Measurements from ENCODE around the gene AGPS. TPM values are rescaled to one million over a fixed set of nuclear protein-coding genes. Genes with fewer than 3 reads are reported as not detected.

Gene AGPS
- total RNA-seq, 2 donors from 2014 or later, result 64.8 to 102 TPM

GRCh38 chr2:177460973-177461585 is 68.5 kb downstream of the AGPS start:
- no peak overlapping the region for H3K4me3 ChIP-seq
- TF ChIP-seq CTCF (IDR thresholded peaks at IDR 0.05), result no peak
- intact Hi-C loops (cut with DNase I), result no loop called here
- no peak for DNase-seq
- no peaks in the 10 kb centered on the region for H3K4me1 ChIP-seq
- H3K9me3 ChIP-seq, result no peaks in the 10 kb centered on the region
- H3K9ac ChIP-seq (ENCODE audit: low read depth in 2 of 2, low read length in 2 of 2), result no peak overlapping the region
- H3K27me3 ChIP-seq, result no peaks in the 10 kb centered on the region
- no peaks in the 10 kb centered on the region for H3K36me3 ChIP-seq
- H3K27ac ChIP-seq, result no peak overlapping the region

- Histone ChIP-seq H3K4me1 (no peaks in the 10 kb centered on the region), H3K9me3 (no peaks in the 10 kb centered on the region), H3K4me3 (no peak overlapping the region), H3K9ac (ENCODE audit: low read depth in 2 of 2, low read length in 2 of 2) (no peak overlapping the region), H3K27me3 (no peaks in the 10 kb centered on the region), H3K27ac (no peak overlapping the region), H3K36me3 (no peaks in the 10 kb centered on the region)
- no peak for TF ChIP-seq CTCF (IDR thresholded peaks at IDR 0.05)
- intact Hi-C loops (cut with DNase I), result no loop called here
- DNase-seq, result no peak
These were observed 72.0 kb downstream of the AGPS start for GRCh38 chr2:177464549-177464948.

- H3K4me3 ChIP-seq, result no peak overlapping the region
- no peak for DNase-seq
- no peak for TF ChIP-seq CTCF (IDR thresholded peaks at IDR 0.05)
These were observed 73.0 kb downstream of the AGPS start for GRCh38 chr2:177465400-177466138.

GRCh38 chr2:177466337-177467195 is 74.0 kb downstream of the AGPS start:
- intact Hi-C loops (cut with DNase I), result no loop called here
- no peak overlapping the region for H3K9ac ChIP-seq (ENCODE audit: low read depth in 2 of 2, low read length in 2 of 2)
- H3K9me3 ChIP-seq, result no peaks in the 10 kb centered on the region
- no peak overlapping the region for H3K4me3 ChIP-seq
- H3K4me1 ChIP-seq, result no peaks in the 10 kb centered on the region
- no peak overlapping the region for H3K27ac ChIP-seq
- no peaks in the 10 kb centered on the region for H3K27me3 ChIP-seq
- no peak for TF ChIP-seq CTCF (IDR thresholded peaks at IDR 0.05)
- H3K36me3 ChIP-seq, result no peaks in the 10 kb centered on the region
- no peak for DNase-seq

More at GRCh38 chr2:177465400-177466138, 73.0 kb downstream of the AGPS start:
- no peaks in the 10 kb centered on the region for H3K9me3 ChIP-seq
- no peaks in the 10 kb centered on the region for H3K36me3 ChIP-seq
- no peaks in the 10 kb centered on the region for H3K4me1 ChIP-seq
- intact Hi-C loops (cut with DNase I), result no loop called here
- H3K9ac ChIP-seq (ENCODE audit: low read depth in 2 of 2, low read length in 2 of 2), result no peak overlapping the region
- no peak overlapping the region for H3K27ac ChIP-seq
- no peaks in the 10 kb centered on the region for H3K27me3 ChIP-seq

- Histone ChIP-seq H3K4me1 (no peaks in the 10 kb centered on the region), H3K36me3 (no peaks in the 10 kb centered on the region), H3K9ac (ENCODE audit: low read depth in 2 of 2, low read length in 2 of 2) (no peak overlapping the region), H3K9me3 (no peaks in the 10 kb centered on the region), H3K27ac (no peak overlapping the region), H3K27me3 (no peaks in the 10 kb centered on the region), H3K4me3 (no peak overlapping the region)
- TF ChIP-seq CTCF (IDR thresholded peaks at IDR 0.05), result no peak
- DNase-seq, result no peak
- intact Hi-C loops (cut with DNase I), result no loop called here
These were observed 75.1 kb downstream of the AGPS start for GRCh38 chr2:177467646-177468045.

Measured in colonic mucosa (tissue), 4 donors.